ENCODE measurements around the gene GPATCH8. TPM values are rescaled to one million over a fixed set of nuclear protein-coding genes. Genes with fewer than 3 reads are reported as not detected.

GPATCH8 gene
- total RNA-seq, 1 experiment from 2014 or later: 40.8 TPM

- H3K36me3 Mint-ChIP-seq (ENCODE audit: insufficient read depth, unreplicated experiment): peaks cover 27% of the 10 kb centered on the region
- CTCF ChIA-PET: no interaction called here
- no peak overlapping the region for H3K27ac Mint-ChIP-seq (ENCODE audit: low read depth, unreplicated experiment)
- no TSS peak for BruUV-seq (replicated peaks)
- peaks cover 12% of the 10 kb centered on the region for H3K4me1 Mint-ChIP-seq (ENCODE audit: insufficient read depth, unreplicated experiment)
- intact Hi-C loops (cut with micrococcal nuclease): no loop called here
- POLR2A ChIA-PET: no interaction called here
- H3K27me3 Mint-ChIP-seq (ENCODE audit: insufficient read depth, unreplicated experiment): no peaks in the 10 kb centered on the region
- no peaks in the 10 kb centered on the region for H3K9me3 Mint-ChIP-seq (ENCODE audit: unreplicated experiment)
- no peak for DNase-seq (ENCODE audit: unreplicated experiment)
- no peak overlapping the region for H3K4me3 Mint-ChIP-seq (ENCODE audit: unreplicated experiment)
- no peak for TF ChIP-seq CTCF (IDR thresholded peaks at IDR 0.05; ENCODE audit: unreplicated experiment)
Observed at GRCh38 chr17:44451832-44452231, 51.4 kb downstream of the GPATCH8 start.

GRCh38 chr17:44451016-44451627 is 52.1 kb downstream of the GPATCH8 start:
- Mint-ChIP-seq H3K27ac (ENCODE audit: low read depth, unreplicated experiment) (peak overlapping the region; percentile 80), H3K4me3 (ENCODE audit: unreplicated experiment) (no peak overlapping the region), H3K4me1 (ENCODE audit: insufficient read depth, unreplicated experiment) (peaks cover 12% of the 10 kb centered on the region), H3K9me3 (ENCODE audit: unreplicated experiment) (no peaks in the 10 kb centered on the region), H3K36me3 (ENCODE audit: insufficient read depth, unreplicated experiment) (peaks cover 31% of the 10 kb centered on the region), H3K27me3 (ENCODE audit: insufficient read depth, unreplicated experiment) (no peaks in the 10 kb centered on the region)
- ChIA-PET POLR2A (no interaction called here), CTCF (interaction anchor here (0.7 kb wide), 1 partner anchor 1712 kb away, joined by 5 read pairs; no protein-coding TSS in a partner anchor)
- DNase-seq (ENCODE audit: unreplicated experiment): peak; percentile 17
- no TSS peak for BruUV-seq (replicated peaks)
- no peak for TF ChIP-seq CTCF (IDR thresholded peaks at IDR 0.05; ENCODE audit: unreplicated experiment)
- intact Hi-C loops (cut with micrococcal nuclease): no loop called here

- no peak for TF ChIP-seq CTCF (IDR thresholded peaks at IDR 0.05; ENCODE audit: unreplicated experiment)
- ChIA-PET POLR2A (interaction anchor here (1.1 kb wide), 1 partner anchor 19 kb away, joined by 5 read pairs; no protein-coding TSS in a partner anchor), CTCF (no interaction called here)
- intact Hi-C loops (cut with micrococcal nuclease): no loop called here
- no TSS peak for BruUV-seq (replicated peaks)
- Mint-ChIP-seq H3K4me1 (ENCODE audit: insufficient read depth, unreplicated experiment) (peaks cover 12% of the 10 kb centered on the region), H3K4me3 (ENCODE audit: unreplicated experiment) (no peak overlapping the region), H3K9me3 (ENCODE audit: unreplicated experiment) (no peaks in the 10 kb centered on the region), H3K27ac (ENCODE audit: low read depth, unreplicated experiment) (no peak overlapping the region), H3K36me3 (ENCODE audit: insufficient read depth, unreplicated experiment) (peaks cover 23% of the 10 kb centered on the region), H3K27me3 (ENCODE audit: insufficient read depth, unreplicated experiment) (no peaks in the 10 kb centered on the region)
- no peak for DNase-seq (ENCODE audit: unreplicated experiment)
Observed at GRCh38 chr17:44448412-44448811, 54.8 kb downstream of the GPATCH8 start.

- CTCF ChIA-PET: interaction anchor here (0.7 kb wide), 1 partner anchor 57 kb away, joined by 3 read pairs; no protein-coding TSS in a partner anchor
- Mint-ChIP-seq H3K27ac (ENCODE audit: low read depth, unreplicated experiment) (peak overlapping the region; percentile 46), H3K9me3 (ENCODE audit: unreplicated experiment) (no peaks in the 10 kb centered on the region), H3K27me3 (ENCODE audit: insufficient read depth, unreplicated experiment) (no peaks in the 10 kb centered on the region), H3K4me3 (ENCODE audit: unreplicated experiment) (no peak overlapping the region), H3K4me1 (ENCODE audit: insufficient read depth, unreplicated experiment) (no peaks in the 10 kb centered on the region), H3K36me3 (ENCODE audit: insufficient read depth, unreplicated experiment) (peaks cover 17% of the 10 kb centered on the region)
- intact Hi-C loops (cut with micrococcal nuclease): no loop called here
- no TSS peak for BruUV-seq (replicated peaks)
- peak; percentile 65 for DNase-seq (ENCODE audit: unreplicated experiment)
- TF ChIP-seq CTCF (IDR thresholded peaks at IDR 0.05; ENCODE audit: unreplicated experiment): no peak
- POLR2A ChIA-PET: interaction anchor here (0.9 to 1.2 kb wide), 3 partner anchors 8 to 58 kb away, joined by 4 read pairs; no protein-coding TSS in a partner anchor
Observed at GRCh38 chr17:44444735-44445105, 58.5 kb downstream of the GPATCH8 start.
